ES-I3 (cell line): Measurements from ENCODE around the gene STARD3.

Experiments used
- H3K36me3 ChIP-seq: 2 replicates; pipeline ENCODE4 v1.6.1; 2013; ENCODE audit warnings: mild to moderate bottlenecking, low read length, control low read depth, moderate library complexity; ENCODE audit not compliant: insufficient read depth
- H3K4me1 ChIP-seq: 2 replicates; pipeline ENCODE4 v1.6.1; 2013; ENCODE audit warnings: mild to moderate bottlenecking, control low read depth, low read length; ENCODE audit not compliant: insufficient read depth
- H3K9ac ChIP-seq: 2 replicates; pipeline ENCODE4 v1.6.1; 2013; ENCODE audit warnings: low read depth, mild to moderate bottlenecking, low read length, moderate library complexity
- H3K9me3 ChIP-seq: 2 replicates; pipeline ENCODE4 v1.6.1; 2013; ENCODE audit warnings: mild to moderate bottlenecking, low read length, moderate library complexity; ENCODE audit not compliant: control insufficient read depth, insufficient read depth

STARD3 gene

DNA sequence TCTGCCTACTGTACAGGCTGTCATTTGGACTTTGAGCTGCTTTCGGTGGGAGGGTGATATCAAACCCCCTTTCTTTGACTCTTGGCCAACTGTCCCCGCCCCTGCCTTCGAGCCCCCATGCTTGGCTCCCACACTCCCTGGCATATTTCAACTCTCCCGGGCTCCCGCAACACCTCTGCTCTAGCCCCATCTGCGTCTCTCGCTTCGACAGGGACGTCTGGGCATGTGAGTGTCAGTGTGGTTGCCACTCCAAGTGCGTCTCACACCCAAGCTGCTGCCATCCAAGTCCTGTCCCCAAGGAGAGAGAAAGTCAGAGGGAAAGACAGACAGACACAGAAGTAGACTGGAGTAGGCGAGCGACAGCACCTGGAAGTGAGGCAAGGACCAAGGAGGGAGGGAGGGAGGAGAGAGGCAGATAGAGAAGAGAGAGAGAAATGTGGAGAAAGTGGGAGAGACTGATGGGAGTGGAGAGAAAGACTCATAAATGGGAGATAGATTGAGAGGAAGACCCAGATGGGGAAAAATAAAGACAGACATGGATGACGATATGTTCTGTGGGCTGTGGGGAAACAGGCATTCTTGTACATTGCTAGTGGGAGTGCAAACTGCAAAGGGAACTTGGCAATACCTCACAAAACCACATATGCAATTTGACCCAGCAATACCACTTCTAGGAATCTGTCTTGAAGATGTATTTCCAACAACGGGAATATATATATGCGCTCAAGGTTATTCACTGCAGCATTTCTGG, 11.8 kb downstream of the STARD3 start:
- no peak overlapping the region for H3K9ac ChIP-seq
- H3K36me3 ChIP-seq, result no peaks in the 10 kb centered on the region
- no peaks in the 10 kb centered on the region for H3K9me3 ChIP-seq
- H3K4me1 ChIP-seq, result peaks cover 29% of the 10 kb centered on the region; the same call in 1 of the 2 replicates

DNA sequence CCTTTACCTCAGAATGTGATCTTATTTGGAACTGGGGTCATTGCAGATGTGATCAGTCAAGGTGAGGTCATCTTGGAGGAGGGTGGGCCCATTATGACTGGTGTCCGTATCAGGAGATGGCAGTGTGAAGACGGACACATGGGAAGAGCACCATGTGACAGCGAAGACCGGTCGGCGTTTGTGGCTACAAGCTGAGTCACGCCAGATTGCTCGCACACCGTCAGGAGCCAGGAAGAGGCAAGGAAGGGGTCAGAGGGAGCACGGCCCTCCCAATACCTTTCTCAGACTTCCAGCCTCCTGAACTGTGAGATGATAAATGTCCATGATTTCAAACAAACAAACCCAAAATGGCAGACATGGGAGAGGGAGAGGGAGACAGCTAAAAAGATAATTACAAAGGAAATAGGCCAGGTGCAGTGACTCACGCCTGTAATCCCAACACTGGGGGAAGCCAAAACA, 13.2 kb downstream of the STARD3 start:
- no peaks in the 10 kb centered on the region for H3K9me3 ChIP-seq
- no peaks in the 10 kb centered on the region for H3K36me3 ChIP-seq
- peaks cover 24% of the 10 kb centered on the region; the same call in 1 of the 2 replicates for H3K4me1 ChIP-seq
- H3K9ac ChIP-seq, result no peak overlapping the region

DNA sequence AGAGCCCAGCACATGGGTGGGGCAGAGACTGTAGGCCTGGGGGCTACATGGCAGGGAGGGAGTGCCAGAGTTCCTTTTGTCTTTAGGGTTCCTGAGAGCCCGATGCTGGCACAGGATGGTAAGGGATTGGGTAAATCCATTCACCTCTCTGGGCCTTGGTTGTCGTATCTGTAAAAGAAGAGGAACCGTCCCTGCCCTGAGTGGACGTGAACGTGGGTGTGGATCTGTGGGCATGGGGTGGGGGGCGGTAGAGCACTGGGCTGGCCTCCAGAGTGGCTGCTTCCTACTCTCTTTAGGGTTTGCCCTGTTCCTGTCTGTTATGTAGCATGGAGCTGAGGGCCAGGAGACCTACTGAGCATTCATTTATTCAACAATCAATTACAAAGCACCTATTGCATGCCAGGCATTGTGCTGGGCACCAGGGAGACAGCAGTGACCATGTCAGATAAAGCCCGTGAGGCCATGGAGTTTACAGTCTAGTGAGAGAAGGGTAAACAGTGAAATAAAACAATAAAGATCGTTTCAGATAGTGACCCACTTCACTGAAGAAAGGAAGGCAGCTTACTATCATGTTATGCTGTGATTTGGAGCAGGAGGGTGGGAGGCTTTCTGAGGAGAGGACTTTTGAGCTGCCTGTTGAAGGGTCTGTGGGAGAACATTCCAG, 15.1 kb downstream of the STARD3 start:
- H3K9me3 ChIP-seq, result no peaks in the 10 kb centered on the region
- peaks cover 15% of the 10 kb centered on the region; the same call in 1 of the 2 replicates for H3K4me1 ChIP-seq
- H3K9ac ChIP-seq, result no peak overlapping the region
- no peaks in the 10 kb centered on the region for H3K36me3 ChIP-seq

DNA sequence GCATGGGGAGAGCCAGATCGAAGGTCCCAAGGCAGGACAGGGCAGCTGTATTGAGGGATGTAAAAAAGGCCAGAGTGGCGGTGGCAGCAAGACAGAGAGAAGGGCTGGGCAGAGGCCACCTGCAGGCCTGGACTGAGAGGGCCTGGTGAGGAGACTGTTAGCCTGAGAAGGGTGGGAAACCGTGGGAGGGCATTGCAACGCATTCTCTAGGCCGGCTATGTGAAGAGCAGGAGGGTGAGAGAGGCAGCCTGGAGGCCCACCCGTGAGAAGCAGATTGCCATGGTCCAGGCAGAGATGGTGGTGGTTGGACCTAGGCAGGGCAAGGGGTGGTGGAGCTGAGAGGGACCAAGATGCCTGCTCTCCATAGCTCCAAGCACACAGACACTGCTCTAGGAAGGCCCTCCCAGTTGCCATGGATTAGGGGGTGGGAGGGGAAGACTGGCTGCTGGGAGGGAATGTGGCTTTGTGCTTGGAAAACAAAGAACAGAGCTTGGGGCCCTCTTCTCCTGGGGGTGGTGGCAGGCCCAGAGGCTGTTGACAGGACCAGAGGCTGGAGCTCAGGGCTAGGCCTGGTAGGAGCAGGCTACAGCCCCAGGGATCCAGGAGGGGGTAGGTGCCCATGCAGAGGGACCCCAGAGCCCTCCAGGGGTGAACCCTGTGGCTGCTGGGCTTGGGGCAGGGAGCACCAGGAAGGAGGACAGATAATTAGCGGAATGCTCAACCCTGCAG, 15.8 kb downstream of the STARD3 start:
- Histone ChIP-seq H3K9me3 (no peaks in the 10 kb centered on the region), H3K4me1 (peaks cover 15% of the 10 kb centered on the region; the same call in 1 of the 2 replicates), H3K9ac (no peak overlapping the region), H3K36me3 (no peaks in the 10 kb centered on the region)

DNA sequence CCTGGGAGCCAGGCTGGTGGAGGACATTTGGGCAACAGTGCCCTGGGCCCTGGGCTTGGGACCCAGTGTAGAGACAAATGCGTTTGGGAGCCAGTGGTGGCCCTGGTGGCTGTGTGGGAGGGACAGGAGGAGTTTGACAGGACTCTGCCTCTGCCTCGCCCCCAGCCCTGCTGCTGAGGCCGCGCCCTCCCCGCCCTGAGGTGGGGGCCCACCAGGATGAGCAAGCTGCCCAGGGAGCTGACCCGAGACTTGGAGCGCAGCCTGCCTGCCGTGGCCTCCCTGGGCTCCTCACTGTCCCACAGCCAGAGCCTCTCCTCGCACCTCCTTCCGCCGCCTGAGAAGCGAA, 16.3 kb downstream of the STARD3 start:
- Histone ChIP-seq H3K4me1 (peaks cover 15% of the 10 kb centered on the region; the same call in 1 of the 2 replicates), H3K9ac (no peak overlapping the region), H3K36me3 (no peaks in the 10 kb centered on the region), H3K9me3 (no peaks in the 10 kb centered on the region)

DNA sequence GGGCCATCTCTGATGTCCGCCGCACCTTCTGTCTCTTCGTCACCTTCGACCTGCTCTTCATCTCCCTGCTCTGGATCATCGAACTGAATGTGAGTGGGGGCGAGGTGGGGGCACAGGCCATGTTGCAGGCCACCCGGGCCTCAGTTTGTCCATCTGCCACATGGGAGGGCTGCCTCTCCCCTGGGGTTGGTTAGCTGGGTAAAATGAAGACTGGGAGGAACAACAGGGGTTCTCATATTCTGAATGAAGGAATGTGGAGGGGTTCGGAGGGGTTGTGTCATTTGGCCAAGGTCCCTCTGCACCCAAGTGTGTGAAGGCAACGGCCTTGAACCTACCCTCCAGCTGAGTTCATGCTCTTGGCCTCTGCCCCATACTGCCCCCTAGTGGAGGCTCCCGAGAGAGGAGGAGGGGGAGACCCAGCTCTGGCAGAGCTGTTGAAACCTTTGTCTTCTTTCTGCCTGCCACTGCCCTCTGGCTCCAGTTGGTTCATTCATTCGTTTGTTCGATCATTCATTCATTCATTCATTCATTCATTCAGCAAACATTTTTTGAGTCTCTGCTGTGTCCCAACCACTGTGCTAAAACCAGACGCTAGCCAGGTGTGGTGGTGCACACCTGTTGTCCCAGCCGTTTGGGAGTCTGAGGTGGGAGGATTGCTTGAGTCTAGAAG, 16.9 kb downstream of the STARD3 start:
- H3K9me3 ChIP-seq, result no peaks in the 10 kb centered on the region
- no peaks in the 10 kb centered on the region for H3K36me3 ChIP-seq
- peaks cover 15% of the 10 kb centered on the region; the same call in 1 of the 2 replicates for H3K4me1 ChIP-seq
- H3K9ac ChIP-seq, result no peak overlapping the region

DNA sequence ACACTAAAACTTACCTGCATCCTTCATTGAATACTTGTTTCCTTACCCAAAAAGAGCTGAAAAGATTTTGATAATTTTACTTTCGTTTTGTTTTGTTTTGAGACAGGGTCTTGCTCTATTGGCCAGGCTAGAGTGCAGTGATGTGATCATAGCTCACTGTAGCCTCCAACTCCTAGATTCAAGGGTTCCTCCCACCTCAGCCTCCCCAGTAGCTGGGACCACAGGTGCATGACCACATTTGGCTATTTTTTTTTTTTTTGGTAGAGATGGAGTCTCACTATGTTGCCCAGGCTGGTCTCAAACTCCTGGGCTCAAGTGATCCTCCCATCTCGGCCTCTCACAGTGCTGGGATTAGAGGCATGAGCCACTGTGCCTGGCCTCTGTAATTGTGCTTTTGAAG, 18.2 kb downstream of the STARD3 start:
- no peaks in the 10 kb centered on the region for H3K9me3 ChIP-seq
- peaks cover 11% of the 10 kb centered on the region; the same call in 1 of the 2 replicates for H3K4me1 ChIP-seq
- no peaks in the 10 kb centered on the region for H3K36me3 ChIP-seq
- no peak overlapping the region for H3K9ac ChIP-seq

DNA sequence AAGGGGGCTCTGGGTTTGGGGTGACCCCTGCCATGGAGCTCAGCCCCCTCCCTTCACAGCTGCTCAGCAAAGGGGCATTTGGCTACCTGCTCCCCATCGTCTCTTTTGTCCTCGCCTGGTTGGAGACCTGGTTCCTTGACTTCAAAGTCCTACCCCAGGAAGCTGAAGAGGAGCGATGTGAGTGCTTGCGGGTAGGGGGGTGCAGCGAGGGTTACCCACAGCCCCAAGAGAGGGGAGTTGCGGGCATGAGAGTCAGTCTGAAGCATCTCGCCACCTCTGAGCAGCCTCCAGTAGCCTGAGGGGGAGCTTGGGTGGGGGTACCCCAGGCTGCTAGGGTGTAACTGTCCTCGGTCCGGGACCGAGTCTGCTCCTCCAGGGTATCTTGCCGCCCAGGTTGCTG, 21.4 kb downstream of the STARD3 start:
- Histone ChIP-seq H3K4me1 (peaks cover 8% of the 10 kb centered on the region; the same call in 1 of the 2 replicates), H3K36me3 (no peaks in the 10 kb centered on the region; the same call in 1 of the 2 replicates), H3K9ac (no peak overlapping the region), H3K9me3 (no peaks in the 10 kb centered on the region)

DNA sequence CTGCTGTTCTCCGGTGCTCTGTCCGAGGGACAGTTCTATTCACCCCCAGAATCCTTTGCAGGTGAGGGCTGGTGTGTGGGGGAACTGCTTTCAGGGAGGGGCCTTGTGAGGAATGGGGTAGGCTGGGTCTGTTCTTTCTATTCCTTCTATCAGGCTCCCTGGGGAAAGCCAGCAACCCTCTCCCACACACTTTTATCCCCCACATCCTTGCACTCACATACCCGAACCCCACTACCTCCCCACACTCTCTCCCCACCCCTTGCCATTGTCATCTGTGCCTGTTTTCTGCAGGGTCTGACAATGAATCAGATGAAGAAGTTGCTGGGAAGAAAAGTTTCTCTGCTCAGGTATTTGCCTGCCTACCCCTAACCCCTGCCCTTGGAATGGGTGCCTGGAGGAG, 21.8 kb downstream of the STARD3 start:
- Histone ChIP-seq H3K9me3 (no peaks in the 10 kb centered on the region), H3K4me1 (peaks cover 5% of the 10 kb centered on the region; the same call in 1 of the 2 replicates), H3K9ac (no peak overlapping the region), H3K36me3 (no peaks in the 10 kb centered on the region; the same call in 1 of the 2 replicates)

DNA sequence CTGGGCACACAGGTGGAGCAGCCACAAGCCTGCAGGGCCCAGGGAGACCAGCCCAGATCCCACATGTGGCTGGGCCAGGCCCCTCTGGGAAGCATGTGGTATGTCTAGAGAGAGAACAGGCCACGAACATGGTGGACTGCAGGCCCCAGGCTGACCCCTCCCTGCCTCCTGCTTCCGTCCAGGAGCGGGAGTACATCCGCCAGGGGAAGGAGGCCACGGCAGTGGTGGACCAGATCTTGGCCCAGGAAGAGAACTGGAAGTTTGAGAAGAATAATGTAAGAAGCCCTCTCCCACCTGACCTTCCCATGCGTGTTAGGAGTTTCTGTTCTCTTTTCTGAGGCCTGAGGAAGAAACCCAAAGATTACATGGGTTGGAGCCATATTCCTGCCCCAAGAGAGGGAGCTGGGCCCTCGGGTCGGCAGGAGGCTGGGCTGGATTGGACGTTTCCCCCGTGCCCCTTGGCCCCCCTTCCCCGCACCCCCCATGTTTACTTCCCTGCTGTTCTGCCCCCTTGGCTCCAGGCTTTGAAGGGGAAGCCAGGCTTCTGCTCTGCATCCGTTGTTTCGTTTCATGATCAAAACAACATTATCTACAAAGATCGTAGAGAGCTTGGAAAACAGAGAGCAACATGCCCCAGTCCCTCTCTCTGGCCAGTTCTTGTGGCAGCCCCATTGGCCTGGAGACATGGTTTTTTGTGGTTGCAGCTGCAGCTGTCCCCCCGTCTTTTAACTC, 22.5 kb downstream of the STARD3 start:
- Histone ChIP-seq H3K9ac (no peak overlapping the region), H3K4me1 (peaks cover 11% of the 10 kb centered on the region), H3K9me3 (no peaks in the 10 kb centered on the region), H3K36me3 (no peaks in the 10 kb centered on the region; the same call in 1 of the 2 replicates)

DNA sequence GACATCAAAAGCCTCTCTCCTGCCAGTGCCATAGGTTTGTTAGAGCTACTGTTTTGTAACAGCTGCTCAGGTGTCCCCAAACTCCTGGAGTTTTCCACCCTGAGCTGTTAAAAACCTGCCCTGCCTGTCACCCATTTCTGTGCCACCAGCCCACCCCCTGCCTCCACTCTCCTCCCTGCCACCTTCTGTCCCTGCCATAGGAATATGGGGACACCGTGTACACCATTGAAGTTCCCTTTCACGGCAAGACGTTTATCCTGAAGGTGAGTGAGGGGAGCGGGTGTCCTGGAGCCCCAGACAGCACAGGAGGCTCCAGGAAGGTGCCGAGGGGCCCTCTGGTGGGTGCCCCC, 23.0 kb downstream of the STARD3 start:
- Histone ChIP-seq H3K4me1 (peaks cover 16% of the 10 kb centered on the region), H3K9ac (no peak overlapping the region), H3K36me3 (no peaks in the 10 kb centered on the region; the same call in 1 of the 2 replicates), H3K9me3 (no peaks in the 10 kb centered on the region)

DNA sequence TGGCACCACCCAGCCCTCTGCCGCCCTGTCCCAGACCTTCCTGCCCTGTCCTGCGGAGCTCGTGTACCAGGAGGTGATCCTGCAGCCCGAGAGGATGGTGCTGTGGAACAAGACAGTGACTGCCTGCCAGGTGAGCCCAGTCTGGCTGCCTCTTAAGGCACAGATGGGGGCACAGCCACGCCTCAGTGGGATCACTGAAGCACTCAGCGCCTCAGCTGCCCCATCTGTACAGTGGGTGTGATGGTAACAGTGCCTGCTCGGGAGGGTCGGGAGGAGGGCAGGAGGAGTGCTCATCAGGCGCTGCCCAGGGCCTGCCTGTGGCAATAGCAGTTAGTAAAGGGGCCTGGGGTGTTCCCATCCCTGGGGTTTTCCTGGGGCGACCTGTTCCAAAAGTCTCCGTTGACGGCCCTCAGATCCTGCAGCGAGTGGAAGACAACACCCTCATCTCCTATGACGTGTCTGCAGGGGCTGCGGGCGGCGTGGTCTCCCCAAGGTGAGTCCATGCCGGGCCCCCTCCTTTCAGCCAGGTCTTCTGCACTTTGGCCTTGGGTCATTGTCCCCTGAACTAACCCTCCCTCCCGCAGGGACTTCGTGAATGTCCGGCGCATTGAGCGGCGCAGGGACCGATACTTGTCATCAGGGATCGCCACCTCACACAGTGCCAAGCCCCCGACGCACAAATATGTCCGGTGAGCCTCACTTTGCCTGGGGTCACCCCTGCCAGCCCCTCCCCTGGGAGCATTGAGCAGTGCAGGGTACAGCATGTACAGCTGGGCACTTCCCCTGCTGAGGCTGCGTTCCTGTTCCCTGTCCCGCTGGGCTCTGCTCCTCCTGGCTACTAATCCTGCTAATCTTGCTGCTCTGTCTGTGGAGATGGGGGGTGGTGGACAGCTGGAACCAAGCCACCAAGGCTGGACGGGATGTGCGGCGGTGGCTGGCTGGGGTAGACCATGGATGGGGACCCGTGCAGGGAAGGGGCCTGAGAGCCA, 23.7 kb downstream of the STARD3 start:
- Histone ChIP-seq H3K9ac (no peak overlapping the region), H3K4me1 (peaks cover 23% of the 10 kb centered on the region), H3K9me3 (no peaks in the 10 kb centered on the region), H3K36me3 (no peaks in the 10 kb centered on the region; the same call in 1 of the 2 replicates)
